ENCODE data around the gene PAPSS2.

DNA sequence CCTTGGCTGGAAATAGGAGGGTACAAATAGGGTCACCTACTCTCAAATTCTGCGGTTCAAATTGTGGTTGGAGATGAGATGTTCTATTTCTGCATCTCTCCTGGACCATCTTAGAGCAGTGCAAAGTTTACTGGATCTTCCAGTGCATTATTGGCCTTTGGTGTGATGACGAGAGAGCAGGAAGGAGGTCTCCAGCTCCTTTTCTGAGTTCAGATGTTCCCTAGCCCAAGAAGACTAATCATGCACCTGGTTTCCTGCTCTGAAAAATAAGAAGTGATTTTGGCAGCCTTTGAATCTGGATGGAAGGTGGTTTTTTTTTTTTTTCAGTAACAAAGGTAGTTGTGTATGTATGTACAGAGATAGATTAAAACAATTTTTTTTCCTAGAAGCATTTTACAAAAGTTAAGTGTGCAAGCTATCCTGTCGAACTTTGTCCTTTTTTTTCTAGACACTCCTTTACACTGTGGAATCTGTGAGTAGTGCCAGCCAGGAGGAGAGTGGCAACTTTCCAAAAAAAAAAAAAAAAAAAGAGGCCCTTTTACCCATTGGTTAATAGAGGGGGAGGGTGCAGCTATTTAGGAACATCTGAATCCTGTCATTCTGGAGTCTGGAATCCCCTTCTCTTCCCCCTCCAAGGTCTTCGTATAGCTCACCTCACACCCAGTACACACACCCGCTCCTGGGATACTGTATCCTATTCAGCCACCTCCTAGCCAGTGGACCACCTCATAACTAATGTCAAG is 26.3 kb downstream of the PAPSS2 start:
- TF ChIP-seq, protein P1, sequence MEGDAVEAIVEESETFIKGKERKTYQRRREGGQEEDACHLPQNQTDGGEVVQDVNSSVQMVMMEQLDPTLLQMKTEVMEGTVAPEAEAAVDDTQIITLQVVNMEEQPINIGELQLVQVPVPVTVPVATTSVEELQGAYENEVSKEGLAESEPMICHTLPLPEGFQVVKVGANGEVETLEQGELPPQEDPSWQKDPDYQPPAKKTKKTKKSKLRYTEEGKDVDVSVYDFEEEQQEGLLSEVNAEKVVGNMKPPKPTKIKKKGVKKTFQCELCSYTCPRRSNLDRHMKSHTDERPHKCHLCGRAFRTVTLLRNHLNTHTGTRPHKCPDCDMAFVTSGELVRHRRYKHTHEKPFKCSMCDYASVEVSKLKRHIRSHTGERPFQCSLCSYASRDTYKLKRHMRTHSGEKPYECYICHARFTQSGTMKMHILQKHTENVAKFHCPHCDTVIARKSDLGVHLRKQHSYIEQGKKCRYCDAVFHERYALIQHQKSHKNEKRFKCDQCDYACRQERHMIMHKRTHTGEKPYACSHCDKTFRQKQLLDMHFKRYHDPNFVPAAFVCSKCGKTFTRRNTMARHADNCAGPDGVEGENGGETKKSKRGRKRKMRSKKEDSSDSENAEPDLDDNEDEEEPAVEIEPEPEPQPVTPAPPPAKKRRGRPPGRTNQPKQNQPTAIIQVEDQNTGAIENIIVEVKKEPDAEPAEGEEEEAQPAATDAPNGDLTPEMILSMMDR (IDR thresholded peaks at IDR 0.05 in 8 of 11, conservative IDR thresholded peaks at IDR 0.05 in 3 of 11): no peak
- TF ChIP-seq POLR2AphosphoS5 (IDR thresholded peaks at IDR 0.05) (no peak), POLR2A (IDR thresholded peaks at IDR 0.05) (no peak)

Data from spleen (tissue), 7 donors.